Thyroid gland (tissue), 4 donors: ENCODE measurements around the gene DDX54.

Source experiments
- CTCF ChIP-seq, 6 experiments: fragments of 200-600 bp in 3 of 6; fragments of 450-650 bp in 3 of 6; sonication (generic) in 3 of 6; IDR thresholded peaks; one replicate each; pipeline ENCODE4 v1.5.1; 2016 to 2019; ENCODE audit warnings: antibody characterized with exemption in 6 of 6, mild to moderate bottlenecking in 2 of 6, inconsistent platforms in 1 of 6, moderate library complexity in 1 of 6
- POLR2A ChIP-seq, 2 donors: fragments of 450-650 bp; IDR thresholded peaks; one replicate each; pipeline ENCODE4 v1.6.1; 2017; ENCODE audit warnings: antibody characterized with exemption in 2 of 2, mild to moderate bottlenecking in 2 of 2, moderate library complexity in 1 of 2

- TF ChIP-seq CTCF (IDR thresholded peaks at IDR 0.05) (no peak), POLR2A (IDR thresholded peaks at IDR 0.05) (no peak)
Measured at GRCh38 chr12:113113397-113113796, 71.9 kb downstream of the DDX54 start.
